GM06990 (cell line): Measurements from ENCODE around the gene PRR7.

Experiments used
- DNase-seq: peaks from one replicate; pipeline ENCODE4 v3.0.0-alpha.2; 2011; ENCODE audit not compliant: insufficient read length; ENCODE audit errors: extremely low read depth
- H3K27me3 ChIP-seq: replicated peaks from 2 replicates; pipeline ENCODE4 v1.6.0; 2011; ENCODE audit warnings: low read length; ENCODE audit not compliant: control insufficient read depth, insufficient read depth
- H3K36me3 ChIP-seq: 2 replicates; pipeline ENCODE4 v1.5.1; 2011; ENCODE audit warnings: low read length; ENCODE audit not compliant: control insufficient read depth, insufficient read depth
- H3K4me3 ChIP-seq: replicated peaks from 2 replicates; pipeline ENCODE4 v1.5.1; 2011; ENCODE audit warnings: low read depth, mild to moderate bottlenecking, control low read depth, low read length
- TF ChIP-seq, protein P1 (sequence below): IDR thresholded peaks from 2 replicates; pipeline ENCODE4 v1.5.1; 2011; ENCODE audit warnings: low read length, control low read depth, mild to moderate bottlenecking, inconsistent platforms; ENCODE audit not compliant: insufficient read depth, poor library complexity, severe bottlenecking

The PRR7 gene

GRCh38 chr5:177421062-177421798 is 25.4 kb upstream of the PRR7 start:
- no peak overlapping the region for H3K4me3 ChIP-seq
- no peaks in the 10 kb centered on the region for H3K36me3 ChIP-seq
- no peaks in the 10 kb centered on the region for H3K27me3 ChIP-seq
- DNase-seq: no peak
- TF ChIP-seq, protein P1, sequence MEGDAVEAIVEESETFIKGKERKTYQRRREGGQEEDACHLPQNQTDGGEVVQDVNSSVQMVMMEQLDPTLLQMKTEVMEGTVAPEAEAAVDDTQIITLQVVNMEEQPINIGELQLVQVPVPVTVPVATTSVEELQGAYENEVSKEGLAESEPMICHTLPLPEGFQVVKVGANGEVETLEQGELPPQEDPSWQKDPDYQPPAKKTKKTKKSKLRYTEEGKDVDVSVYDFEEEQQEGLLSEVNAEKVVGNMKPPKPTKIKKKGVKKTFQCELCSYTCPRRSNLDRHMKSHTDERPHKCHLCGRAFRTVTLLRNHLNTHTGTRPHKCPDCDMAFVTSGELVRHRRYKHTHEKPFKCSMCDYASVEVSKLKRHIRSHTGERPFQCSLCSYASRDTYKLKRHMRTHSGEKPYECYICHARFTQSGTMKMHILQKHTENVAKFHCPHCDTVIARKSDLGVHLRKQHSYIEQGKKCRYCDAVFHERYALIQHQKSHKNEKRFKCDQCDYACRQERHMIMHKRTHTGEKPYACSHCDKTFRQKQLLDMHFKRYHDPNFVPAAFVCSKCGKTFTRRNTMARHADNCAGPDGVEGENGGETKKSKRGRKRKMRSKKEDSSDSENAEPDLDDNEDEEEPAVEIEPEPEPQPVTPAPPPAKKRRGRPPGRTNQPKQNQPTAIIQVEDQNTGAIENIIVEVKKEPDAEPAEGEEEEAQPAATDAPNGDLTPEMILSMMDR: no peak

DNA sequence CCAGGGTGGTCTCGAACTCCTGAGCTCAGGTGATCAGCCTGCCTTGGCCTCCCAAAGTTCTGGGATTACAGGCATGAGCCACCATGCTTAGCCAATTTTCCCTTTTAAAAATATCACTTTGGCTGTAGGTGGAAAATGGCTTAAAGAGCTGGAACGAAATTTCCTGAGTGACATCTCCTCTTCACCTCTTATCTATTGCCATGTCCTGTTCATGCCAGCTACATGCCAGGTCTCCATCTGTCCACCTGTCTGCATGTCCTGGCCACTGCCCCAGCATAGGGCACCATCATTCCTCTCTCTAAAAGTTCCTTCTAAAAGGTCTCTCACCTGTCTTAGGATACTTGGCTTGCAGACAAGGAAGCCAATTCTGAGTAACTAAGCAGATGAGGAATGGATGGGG is 22.9 kb upstream of the PRR7 start:
- TF ChIP-seq, protein P1: no peak
- no peak for DNase-seq
- H3K4me3 ChIP-seq: no peak overlapping the region
- H3K27me3 ChIP-seq: no peaks in the 10 kb centered on the region
- peaks cover 2% of the 10 kb centered on the region; the same call in 1 of the 2 replicates for H3K36me3 ChIP-seq

GRCh38 chr5:177425196-177425800 is 21.3 kb upstream of the PRR7 start:
- no peaks in the 10 kb centered on the region for H3K27me3 ChIP-seq
- H3K36me3 ChIP-seq: peaks cover 2% of the 10 kb centered on the region
- H3K4me3 ChIP-seq: peak overlapping the region; percentile 68
- TF ChIP-seq, protein P1: no peak
- no peak for DNase-seq

- peak; percentile 98 for DNase-seq
- Histone ChIP-seq H3K4me3 (peak overlapping the region; percentile 68), H3K27me3 (no peaks in the 10 kb centered on the region), H3K36me3 (peaks cover 3% of the 10 kb centered on the region)
- TF ChIP-seq, protein P1: no peak
Measured at GRCh38 chr5:177425801-177426565, 20.6 kb upstream of the PRR7 start.

GRCh38 chr5:177426566-177427210 is 19.9 kb upstream of the PRR7 start, which contains the start of gene GRK6:
GRK6 (plus strand) TSS chr5:177426676; CDS start chr5:177426846, 170 bp downstream.
- H3K4me3 ChIP-seq: peak within 1 kb of the TSS; percentile 86
- DNase-seq: peak; percentile 80
- H3K27me3 ChIP-seq: no peaks in the 10 kb centered on the region
- TF ChIP-seq, protein P1: no peak
- H3K36me3 ChIP-seq: peaks cover 3% of the 10 kb centered on the region
